Measurements from ENCODE around the gene AHCTF1. TPM values are rescaled to one million over a fixed set of nuclear protein-coding genes. Genes with fewer than 3 reads are reported as not detected.

Gene AHCTF1
- total RNA-seq, 1 experiment from 2014 or later: 65.8 TPM

GRCh38 chr1:246901874-246902273 lies 29.9 kb downstream of the AHCTF1 start:
- intact Hi-C loops (cut with micrococcal nuclease; ENCODE audit: unreplicated experiment): no loop called here
- POLR2A ChIA-PET (ENCODE audit: low non-redundant PET): no interaction called here
- H3K36me3 ChIP-seq (ENCODE audit: insufficient read depth, low read length, poor library complexity, severe bottlenecking): peaks cover 90% of the 10 kb centered on the region

DNA sequence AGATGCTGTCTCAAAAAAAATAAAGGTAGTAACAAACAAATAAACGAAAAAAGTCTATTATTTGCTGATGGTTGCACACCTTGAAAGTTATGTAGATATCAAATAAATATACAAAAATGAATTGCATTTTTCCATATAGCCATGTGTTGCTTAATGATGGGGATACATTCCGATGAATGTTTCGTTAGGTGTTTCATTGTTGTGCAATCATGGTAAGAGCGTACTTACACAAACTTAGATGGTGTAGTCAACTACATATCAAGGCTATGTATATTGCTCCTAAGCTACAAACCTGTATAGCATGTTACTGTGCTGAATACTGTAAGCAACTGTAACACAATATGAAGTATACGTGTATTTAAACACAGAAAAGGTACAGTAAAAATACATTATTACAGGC lies 34.4 kb downstream of the AHCTF1 start:
- Histone ChIP-seq H3K27me3 (replicated peaks; ENCODE audit: insufficient read depth, low read depth, low read length, poor library complexity) (no peaks in the 10 kb centered on the region), H3K9me3 (ENCODE audit: low read depth, low read length, poor library complexity, severe bottlenecking) (no peaks in the 10 kb centered on the region), H3K27ac (ENCODE audit: low read depth, low read length, poor library complexity, severe bottlenecking) (no peak overlapping the region), H3K4me3 (ENCODE audit: low read depth, low read length, poor library complexity, severe bottlenecking) (no peak overlapping the region), H3K4me1 (ENCODE audit: insufficient read depth, low read length, poor library complexity, severe bottlenecking) (no peaks in the 10 kb centered on the region), H3K36me3 (ENCODE audit: insufficient read depth, low read length, poor library complexity, severe bottlenecking) (peaks cover 84% of the 10 kb centered on the region)
- intact Hi-C loops (cut with micrococcal nuclease; ENCODE audit: unreplicated experiment): loop anchor here (5.0 kb wide), 1 partner anchor 40 kb away; no protein-coding TSS in a partner anchor
- TF ChIP-seq CTCF (conservative IDR thresholded peaks at IDR 0.05; ENCODE audit: low read depth, low read length) (no peak), EZH2 (IDR thresholded peaks at IDR 0.05; ENCODE audit: borderline replicate concordance, low read depth, low read length, poor library complexity, severe bottlenecking) (no peak)
- CTCF ChIA-PET: no interaction called here
- BruUV-seq (replicated peaks): no TSS peak
- POLR2A ChIA-PET (ENCODE audit: low non-redundant PET): no interaction called here
- no peak for DNase-seq (ENCODE audit: low spot score)

More at GRCh38 chr1:246901874-246902273, 29.9 kb downstream of the AHCTF1 start:
- BruUV-seq (replicated peaks): no TSS peak
- Histone ChIP-seq H3K27ac (ENCODE audit: low read depth, low read length, poor library complexity, severe bottlenecking) (no peak overlapping the region), H3K4me3 (ENCODE audit: low read depth, low read length, poor library complexity, severe bottlenecking) (no peak overlapping the region), H3K27me3 (replicated peaks; ENCODE audit: insufficient read depth, low read depth, low read length, poor library complexity) (no peaks in the 10 kb centered on the region), H3K9me3 (ENCODE audit: low read depth, low read length, poor library complexity, severe bottlenecking) (no peaks in the 10 kb centered on the region), H3K4me1 (ENCODE audit: insufficient read depth, low read length, poor library complexity, severe bottlenecking) (no peaks in the 10 kb centered on the region)
- no peak for TF ChIP-seq CTCF (conservative IDR thresholded peaks at IDR 0.05; ENCODE audit: low read depth, low read length)
- no peak for TF ChIP-seq EZH2 (IDR thresholded peaks at IDR 0.05; ENCODE audit: borderline replicate concordance, low read depth, low read length, poor library complexity, severe bottlenecking)
- CTCF ChIA-PET: no interaction called here
- no peak for DNase-seq (ENCODE audit: low spot score)

- no peak for DNase-seq (ENCODE audit: low spot score)
- BruUV-seq (replicated peaks): no TSS peak
- Histone ChIP-seq H3K36me3 (ENCODE audit: insufficient read depth, low read length, poor library complexity, severe bottlenecking) (peaks cover 79% of the 10 kb centered on the region), H3K27ac (ENCODE audit: low read depth, low read length, poor library complexity, severe bottlenecking) (no peak overlapping the region), H3K9me3 (ENCODE audit: low read depth, low read length, poor library complexity, severe bottlenecking) (no peaks in the 10 kb centered on the region), H3K27me3 (replicated peaks; ENCODE audit: insufficient read depth, low read depth, low read length, poor library complexity) (no peaks in the 10 kb centered on the region), H3K4me3 (ENCODE audit: low read depth, low read length, poor library complexity, severe bottlenecking) (no peak overlapping the region), H3K4me1 (ENCODE audit: insufficient read depth, low read length, poor library complexity, severe bottlenecking) (no peaks in the 10 kb centered on the region)
- intact Hi-C loops (cut with micrococcal nuclease; ENCODE audit: unreplicated experiment): no loop called here
- ChIA-PET POLR2A (ENCODE audit: low non-redundant PET) (no interaction called here), CTCF (no interaction called here)
- TF ChIP-seq CTCF (conservative IDR thresholded peaks at IDR 0.05; ENCODE audit: low read depth, low read length): no peak
Measured at GRCh38 chr1:246893191-246893939, 38.4 kb downstream of the AHCTF1 start.

Measured in A673 (cell line).